Fibroblast of villous mesenchyme (primary cell): ENCODE measurements around the gene PCYT2. TPM values are rescaled to one million over a fixed set of nuclear protein-coding genes. Genes with fewer than 3 reads are reported as not detected.

ENCODE experiments used
- DNase-seq: peaks from one replicate; pipeline ENCODE4 v3.0.0-alpha.2; 2010; ENCODE audit warnings: low read depth
- H3K4me3 ChIP-seq: 2 replicates; pipeline ENCODE4 v1.5.1; 2011; ENCODE audit warnings: low read depth, mild to moderate bottlenecking, low read length
- CTCF ChIP-seq: IDR thresholded peaks from 2 replicates; pipeline ENCODE4 v1.5.1; 2012; ENCODE audit warnings: low read depth, mild to moderate bottlenecking, low read length; ENCODE audit not compliant: insufficient read depth
- total RNA-seq: library from RNA; depleted of rRNA; stranded (reverse); fragments of >200 nt; gene quantifications from 2 replicates; pipeline ENCODE4 v1.2.3, GENCODE V29; 2012

PCYT2 gene
- total RNA-seq, 1 donor = 70.8 TPM

GRCh38 chr17:81909231-81909630 lies 2.0 kb downstream of the PCYT2 start:
- TF ChIP-seq CTCF = no peak
- DNase-seq = no peak
- no peak overlapping the region for H3K4me3 ChIP-seq

GRCh38 chr17:81908793-81909192 lies 2.4 kb downstream of the PCYT2 start:
- TF ChIP-seq CTCF = no peak
- DNase-seq = no peak
- no peak overlapping the region for H3K4me3 ChIP-seq

- no peak overlapping the region for H3K4me3 ChIP-seq
- no peak for TF ChIP-seq CTCF
- DNase-seq = no peak
These were observed 3.7 kb downstream of the PCYT2 start for GRCh38 chr17:81907219-81908145.

- TF ChIP-seq CTCF = no peak
- H3K4me3 ChIP-seq = no peak overlapping the region
- no peak for DNase-seq
These were observed 4.6 kb downstream of the PCYT2 start for GRCh38 chr17:81906476-81907218.

GRCh38 chr17:81905993-81906392 lies 5.2 kb downstream of the PCYT2 start:
- no peak for TF ChIP-seq CTCF
- DNase-seq = no peak
- H3K4me3 ChIP-seq = no peak overlapping the region

GRCh38 chr17:81905424-81905875 lies 5.7 kb downstream of the PCYT2 start:
- H3K4me3 ChIP-seq = no peak overlapping the region
- no peak for TF ChIP-seq CTCF
- DNase-seq = no peak
